RWPE2 (cell line): ENCODE data around the gene SEC14L6.
"Not testable (repeated sequence)": the region's sequence is repeated elsewhere in the genome, so short reads cannot be mapped to it uniquely, and the experiment has no call there.

Source experiments
- ATAC-seq: fragments of 200-7000 bp; cut with Tn5 transposase; 3 replicates; pipeline ENCODE4 v1.9.1; 2021; ENCODE audit warnings: low read depth
- DNase-seq: peaks from one replicate; pipeline ENCODE4 v3.0.0-alpha.2; 2020; ENCODE audit warnings: low spot score
- H3K27ac ChIP-seq: fragments of 450-650 bp; 2 replicates; pipeline ENCODE4 v1.5.1; 2017; ENCODE audit warnings: mild to moderate bottlenecking; ENCODE audit not compliant: poor library complexity, severe bottlenecking
- H3K27me3 ChIP-seq: fragments of 250-450 bp; sonication (Bioruptor Pico); 2 replicates; pipeline ENCODE4 v1.5.1; 2021; ENCODE audit warnings: mild to moderate bottlenecking, moderate library complexity; ENCODE audit not compliant: insufficient read depth, poor library complexity, severe bottlenecking
- H3K36me3 ChIP-seq: fragments of 250-450 bp; sonication (Bioruptor Pico); 2 replicates; pipeline ENCODE4 v1.5.1; 2020; ENCODE audit warnings: low read depth, mild to moderate bottlenecking, moderate library complexity
- H3K4me1 ChIP-seq: fragments of 250-450 bp; sonication (Bioruptor Pico); 2 replicates; pipeline ENCODE4 v1.5.1; 2021; ENCODE audit warnings: mild to moderate bottlenecking, moderate library complexity; ENCODE audit not compliant: insufficient read depth, poor library complexity, severe bottlenecking
- H3K4me3 ChIP-seq: fragments of 250-450 bp; sonication (Bioruptor Pico); 2 replicates; pipeline ENCODE4 v1.5.1; 2021; ENCODE audit warnings: mild to moderate bottlenecking, moderate library complexity; ENCODE audit not compliant: severe bottlenecking
- H3K9me3 ChIP-seq: fragments of 250-450 bp; sonication (Bioruptor Pico); 2 replicates; pipeline ENCODE4 v1.5.1; 2021; ENCODE audit warnings: mild to moderate bottlenecking, moderate library complexity; ENCODE audit not compliant: severe bottlenecking
- CTCF ChIP-seq: fragments of 450-650 bp; IDR thresholded peaks from one replicate; pipeline ENCODE4 v1.5.1; 2017; ENCODE audit warnings: mild to moderate bottlenecking, moderate library complexity; ENCODE audit not compliant: poor library complexity, severe bottlenecking

Gene SEC14L6

GRCh38 chr22:30546616-30547015 lies at the start of gene SEC14L6:
TSS of gene SEC14L6 (minus strand) at chr22:30546741. CDS start at chr22:30546682, 59 bp downstream.
- Histone ChIP-seq H3K36me3 (no peaks in the 10 kb centered on the region), H3K4me3 (no peak within 1 kb of the TSS)

GRCh38 chr22:30596199-30596598 lies 49.7 kb upstream of the SEC14L6 start:
- no peaks in the 10 kb centered on the region for H3K9me3 ChIP-seq
- no peaks in the 10 kb centered on the region for H3K27me3 ChIP-seq
- H3K4me1 ChIP-seq: peaks cover 3% of the 10 kb centered on the region
- no peak overlapping the region for H3K27ac ChIP-seq
- no peak for TF ChIP-seq CTCF
- DNase-seq (no peak), ATAC-seq (no peak)
- H3K4me3 ChIP-seq: no peak overlapping the region
- H3K36me3 ChIP-seq: no peaks in the 10 kb centered on the region

More at GRCh38 chr22:30546616-30547015, at the start of gene SEC14L6:
- H3K27ac ChIP-seq: no peak within 1 kb of the TSS
- no peaks in the 10 kb centered on the region for H3K4me1 ChIP-seq
- TF ChIP-seq CTCF: no peak
- DNase-seq (no peak), ATAC-seq (no peak; the same call in 2 of the 3 replicates)
- no peaks in the 10 kb centered on the region for H3K27me3 ChIP-seq
- no peaks in the 10 kb centered on the region for H3K9me3 ChIP-seq

- peak overlapping the region; percentile 53 for H3K4me3 ChIP-seq
- not testable (repeated sequence) for DNase-seq
These were observed 45.8 kb upstream of the SEC14L6 start for GRCh38 chr22:30592360-30592713.

DNA sequence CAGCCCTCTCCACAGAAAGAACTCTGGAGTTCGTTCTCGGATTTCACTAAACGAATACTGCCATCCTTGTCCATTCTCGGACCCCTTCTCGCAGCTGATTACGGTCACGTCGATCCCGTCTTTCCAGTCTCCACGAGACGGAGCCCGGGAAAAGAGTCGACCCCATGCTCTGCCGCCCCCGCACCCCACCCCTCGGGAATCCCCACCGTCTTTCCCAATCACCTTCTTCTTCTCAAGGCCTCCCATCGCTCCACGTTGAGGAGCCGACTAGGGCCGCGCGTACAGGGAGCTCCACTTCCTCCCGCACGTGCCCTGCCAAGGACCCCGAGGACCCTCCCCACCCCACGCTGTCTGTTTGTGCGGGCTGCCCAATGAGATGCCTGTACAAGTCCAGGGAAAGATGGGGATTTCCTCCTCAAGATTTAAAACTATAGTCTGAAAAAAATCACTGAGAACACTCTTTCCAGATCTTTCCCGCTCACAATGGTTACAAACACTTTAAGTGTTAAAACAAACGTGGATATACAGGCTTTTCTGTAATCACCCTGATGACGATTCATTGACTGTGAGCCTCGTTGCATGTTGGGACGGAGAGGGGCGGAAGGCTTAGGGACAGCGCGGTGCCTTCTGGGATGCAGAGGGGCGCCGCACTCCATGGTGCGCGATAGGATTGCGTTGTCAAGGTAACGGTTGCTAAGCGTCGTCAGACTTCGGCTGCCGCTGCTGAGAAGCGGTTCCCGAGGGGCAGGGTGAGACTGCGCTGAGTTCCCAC lies 45.2 kb upstream of the SEC14L6 start, which contains the start of gene PES1:
TSS of gene PES1 (minus strand) at position 323 of the 772 bp plus-strand sequence. CDS start at position 246, 77 bp downstream.
- Histone ChIP-seq H3K27me3 (no peaks in the 10 kb centered on the region), H3K36me3 (peaks cover 37% of the 10 kb centered on the region), H3K27ac (peak within 1 kb of the TSS; percentile 44), H3K4me3 (peak within 1 kb of the TSS; percentile 53), H3K9me3 (no peaks in the 10 kb centered on the region), H3K4me1 (peaks cover 10% of the 10 kb centered on the region)
- DNase-seq (peak; percentile 95), ATAC-seq (peak; percentile 99)
- TF ChIP-seq CTCF: no peak

More at GRCh38 chr22:30592360-30592713, 45.8 kb upstream of the SEC14L6 start:
- H3K9me3 ChIP-seq, H3K27me3 ChIP-seq, ATAC-seq: not testable (repeated sequence)
- Histone ChIP-seq H3K4me1 (peaks cover 10% of the 10 kb centered on the region), H3K27ac (peak overlapping the region; percentile 44), H3K36me3 (peaks cover 31% of the 10 kb centered on the region)

GRCh38 chr22:30591191-30591587 lies 44.6 kb upstream of the SEC14L6 start:
- H3K4me3 ChIP-seq: peak overlapping the region; percentile 53
- H3K27me3 ChIP-seq: no peaks in the 10 kb centered on the region
- peak overlapping the region; percentile 44 for H3K27ac ChIP-seq
- DNase-seq: no peak
- no peaks in the 10 kb centered on the region for H3K9me3 ChIP-seq
- peaks cover 10% of the 10 kb centered on the region for H3K4me1 ChIP-seq
- H3K36me3 ChIP-seq: peaks cover 42% of the 10 kb centered on the region
- ATAC-seq: no peak
- TF ChIP-seq CTCF: no peak
